SK-N-SH (cell line): ENCODE data around the gene GABARAPL2. TPM values are rescaled to one million over a fixed set of nuclear protein-coding genes. Genes with fewer than 3 reads are reported as not detected.

Experiments
- CTCF ChIA-PET: fragments of 300-600, 350-600 bp; formaldehyde crosslinking; extraction: SDS; loops from one replicate; lab custom pipeline; 2021; lab: Yijun Ruan, JAX
- POLR2A ChIA-PET: fragments of 350-600 bp; sonication (Branson Sonifier 250); formaldehyde crosslinking; extraction: SDS; loops from one replicate; lab custom pipeline; 2020; ENCODE audit warnings: antibody characterized with exemption, inconsistent platforms; lab: Yijun Ruan, JAX
- DNase-seq: peaks from one replicate; pipeline ENCODE4 v3.0.0; 2012
- H2AFZ ChIP-seq: fragments of 200-600 bp; sonication (generic); 2 replicates; pipeline ENCODE4 v1.8.1; 2016; ENCODE audit warnings: antibody characterized with exemption, mild to moderate bottlenecking, low read depth
- H3F3A ChIP-seq: fragments of 200-600 bp; sonication (generic); replicated peaks from 2 replicates; pipeline ENCODE3; 2016; ENCODE audit warnings: antibody characterized with exemption, mild to moderate bottlenecking; ENCODE audit not compliant: insufficient read depth
- H3K27ac ChIP-seq, 2 experiments: fragments of 200-500 bp in 1 of 2; fragments of 200-600 bp in 1 of 2; sonication (Bioruptor generic) in 1 of 2; sonication (generic), shearing (Covaris generic) in 1 of 2; 2 replicates each; pipeline versions ENCODE4 v1.5.1 to v1.6.1; 2014 to 2016; ENCODE audit warnings: low read depth in 2 of 2, inconsistent platforms in 1 of 2, low read length in 1 of 2, mild to moderate bottlenecking in 1 of 2, mixed read lengths in 1 of 2
- H3K27me3 ChIP-seq: fragments of 200-600 bp; sonication (generic), shearing (Covaris generic); 2 replicates; pipeline ENCODE4 v1.6.1; 2016; ENCODE audit warnings: mixed run types; ENCODE audit not compliant: insufficient read depth
- H3K36me3 ChIP-seq, 2 experiments: fragments of 200-500 bp in 1 of 2; fragments of 200-600 bp in 1 of 2; sonication (Bioruptor generic) in 1 of 2; sonication (generic) in 1 of 2; replicated peaks in 1 of 2; 2 replicates each; pipeline versions ENCODE3 to v1.5.1; 2014 to 2016; ENCODE audit warnings: low read length in 1 of 2, mild to moderate bottlenecking in 1 of 2; ENCODE audit not compliant: insufficient read depth in 2 of 2, control insufficient read depth in 1 of 2
- H3K4me1 ChIP-seq, 2 experiments: fragments of 200-500 bp in 1 of 2; fragments of 200-600 bp in 1 of 2; sonication (Bioruptor generic) in 1 of 2; sonication (generic), shearing (Covaris generic) in 1 of 2; 2 replicates each; pipeline versions ENCODE4 v1.5.1 to v1.6.1; 2014 to 2016; ENCODE audit warnings: low read depth in 1 of 2, low read length in 1 of 2, mixed run types in 1 of 2; ENCODE audit not compliant: insufficient read depth in 2 of 2, control insufficient read depth in 1 of 2
- H3K4me2 ChIP-seq: fragments of 200-600 bp; sonication (generic), shearing (Covaris generic); 2 replicates; pipeline ENCODE4 v1.6.1; 2017; ENCODE audit warnings: mixed run types
- H3K4me3 ChIP-seq, 2 experiments: fragments of 200-500 bp in 1 of 2; fragments of 200-600 bp in 1 of 2; sonication (Bioruptor generic) in 1 of 2; sonication (generic), shearing (Covaris generic) in 1 of 2; 2 replicates each; pipeline versions ENCODE4 v1.5.1 to v1.8.1; 2014 to 2016; ENCODE audit warnings: low read depth in 2 of 2, inconsistent platforms in 1 of 2, low read length in 1 of 2, mild to moderate bottlenecking in 1 of 2, mixed read lengths in 1 of 2, moderate library complexity in 1 of 2
- H3K79me2 ChIP-seq: fragments of 200-600 bp; sonication (generic); 2 replicates; pipeline ENCODE4 v1.8.1; 2017; ENCODE audit warnings: mild to moderate bottlenecking; ENCODE audit not compliant: insufficient read depth
- H3K9ac ChIP-seq: fragments of 200-600 bp; sonication (generic); 2 replicates; pipeline ENCODE4 v1.6.1; 2017; ENCODE audit warnings: mixed run types
- H3K9me2 ChIP-seq: fragments of 200-600 bp; sonication (generic); 2 replicates; pipeline ENCODE4 v1.6.1; 2017; ENCODE audit warnings: mixed run types
- H3K9me3 ChIP-seq: fragments of 200-600 bp; sonication (generic); 2 replicates; pipeline ENCODE4 v1.6.1; 2017; ENCODE audit warnings: mixed run types, mild to moderate bottlenecking, moderate library complexity
- H4K20me1 ChIP-seq: fragments of 200-600 bp; sonication (generic); 2 replicates; pipeline ENCODE4 v1.6.1; 2017; ENCODE audit warnings: mild to moderate bottlenecking, mixed run types; ENCODE audit not compliant: insufficient read depth
- CHD2 ChIP-seq: fragments of 150-350 bp; IDR thresholded peaks from 2 replicates; pipeline ENCODE4 v1.6.1; 2018; ENCODE audit warnings: low read length; ENCODE audit not compliant: partially characterized antibody
- ELF1 ChIP-seq: IDR thresholded peaks from 2 replicates; pipeline ENCODE4 v1.4.0; 2012
- EP300 ChIP-seq, 2 experiments: IDR thresholded peaks; 2 replicates each; pipeline versions ENCODE4 v1.4.0 to v1.6.1; 2012; ENCODE audit warnings: borderline replicate concordance in 1 of 2, low read depth in 1 of 2, low read length in 1 of 2
- EZH2phosphoT487 ChIP-seq: fragments of 200-600 bp; sonication (generic); IDR thresholded peaks from 2 replicates; pipeline ENCODE4 v1.6.1; 2017; ENCODE audit warnings: low read depth, mixed run types, mild to moderate bottlenecking, antibody characterized with exemption, moderate library complexity, borderline replicate concordance
- FOXJ3 ChIP-seq: sonication (generic); formaldehyde crosslinking; IDR thresholded peaks from 2 replicates; pipeline ENCODE4 v1.5.1; 2020; ENCODE audit warnings: mild to moderate bottlenecking, missing genetic modification reagents
- FOXM1 ChIP-seq: IDR thresholded peaks from 2 replicates; pipeline ENCODE4 v1.4.0; 2012; ENCODE audit warnings: low read depth, mild to moderate bottlenecking
- JUND ChIP-seq: IDR thresholded peaks from 2 replicates; pipeline ENCODE4 v1.4.0; 2012
- RFX5 ChIP-seq: IDR thresholded peaks from 2 replicates; pipeline ENCODE4 v1.6.1; 2012; ENCODE audit warnings: mild to moderate bottlenecking, improper control_type of control experiment, low read length
- RXRA ChIP-seq: IDR thresholded peaks from 2 replicates; pipeline ENCODE4 v1.4.0; 2012; ENCODE audit warnings: low read depth, mild to moderate bottlenecking, borderline replicate concordance
- SIN3A ChIP-seq: IDR thresholded peaks from 2 replicates; pipeline ENCODE4 v1.6.1; 2012; ENCODE audit warnings: low read depth, mild to moderate bottlenecking, low read length, moderate library complexity, borderline replicate concordance
- TCF12 ChIP-seq: IDR thresholded peaks from 2 replicates; pipeline ENCODE4 v1.4.0; 2012
- WGBS: methylation state at CpG from one replicate; pipeline ENCODE4 v1.1.6; 2017; ENCODE audit warnings: low lambda C conversion rate; 5-methylcytosine and 5-hydroxymethylcytosine counted together
- polyA plus RNA-seq, 3 experiments: library from polyadenylated mRNA; depleted of rRNA; stranded (reverse); fragments of >200 nt; gene quantifications; 2 replicates each; pipeline ENCODE4 v1.2.3, GENCODE V29; 2012
- TF ChIP-seq, protein P1 (sequence below): fragments of 150-350 bp; IDR thresholded peaks from 2 replicates; pipeline ENCODE4 v1.6.1; 2016; ENCODE audit warnings: mild to moderate bottlenecking, low read depth, low read length
- TF ChIP-seq, protein P2 (sequence below): IDR thresholded peaks from 2 replicates; pipeline ENCODE4 v1.4.0; 2012; ENCODE audit warnings: low read depth
- TF ChIP-seq, protein P3 (sequence below): fragments of 150-350 bp; IDR thresholded peaks from 2 replicates; pipeline ENCODE4 v1.6.1; 2017; ENCODE audit warnings: antibody characterized with exemption, low read length, low read depth, borderline replicate concordance

Gene GABARAPL2
- polyA plus RNA-seq, 1 of the 3 experiments (the other 2 are of a cell fraction): 135 TPM

DNA sequence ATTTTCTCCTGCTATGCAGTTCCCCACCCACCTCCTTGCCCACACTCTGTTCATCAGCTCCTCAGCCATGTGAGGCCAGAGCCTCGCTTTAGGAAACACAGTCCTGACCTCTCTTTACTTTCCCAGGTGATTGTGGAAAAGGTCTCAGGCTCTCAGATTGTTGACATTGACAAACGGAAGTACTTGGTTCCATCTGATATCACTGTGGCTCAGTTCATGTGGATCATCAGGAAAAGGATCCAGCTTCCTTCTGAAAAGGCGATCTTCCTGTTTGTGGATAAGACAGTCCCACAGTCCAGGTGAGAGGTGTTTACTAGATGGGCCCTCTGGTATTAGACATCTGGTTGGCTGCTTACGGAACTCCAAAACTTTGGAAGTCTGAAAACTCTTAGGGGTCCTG, 1.7 kb downstream of the GABARAPL2 start:
- Histone ChIP-seq H3K27me3 (no peaks in the 10 kb centered on the region; the same call in 1 of the 2 replicates), H3K4me3 (peak overlapping the region in 1 of 2 experiments; percentile 80; a peak in 1 of 4 replicates), H3F3A (peaks cover 10% of the 10 kb centered on the region), H3K9me2 (no peaks in the 10 kb centered on the region), H4K20me1 (peaks cover 13% of the 10 kb centered on the region), H3K4me1 (peaks cover 14 to 18% of the 10 kb centered on the region in 2 experiments; a peak in 3 of 4 replicates), H2AFZ (no peak overlapping the region), H3K4me2 (peak overlapping the region; percentile 99), H3K9me3 (no peaks in the 10 kb centered on the region), H3K9ac (no peak overlapping the region), H3K36me3 (peaks cover 34 to 47% of the 10 kb centered on the region in 2 experiments), H3K27ac (no peak overlapping the region), H3K79me2 (peaks cover 43% of the 10 kb centered on the region)
- POLR2A ChIA-PET: no interaction called here
- WGBS: 88% methylated on average over 4 of the region's 4 CpGs
- CTCF ChIA-PET: interaction anchor here (0.8 to 1.2 kb wide), 2 partner anchors 50 to 123 kb away, joined by 4 read pairs; no protein-coding TSS in a partner anchor
- DNase-seq: no peak
- TF ChIP-seq SIN3A: no peak

DNA sequence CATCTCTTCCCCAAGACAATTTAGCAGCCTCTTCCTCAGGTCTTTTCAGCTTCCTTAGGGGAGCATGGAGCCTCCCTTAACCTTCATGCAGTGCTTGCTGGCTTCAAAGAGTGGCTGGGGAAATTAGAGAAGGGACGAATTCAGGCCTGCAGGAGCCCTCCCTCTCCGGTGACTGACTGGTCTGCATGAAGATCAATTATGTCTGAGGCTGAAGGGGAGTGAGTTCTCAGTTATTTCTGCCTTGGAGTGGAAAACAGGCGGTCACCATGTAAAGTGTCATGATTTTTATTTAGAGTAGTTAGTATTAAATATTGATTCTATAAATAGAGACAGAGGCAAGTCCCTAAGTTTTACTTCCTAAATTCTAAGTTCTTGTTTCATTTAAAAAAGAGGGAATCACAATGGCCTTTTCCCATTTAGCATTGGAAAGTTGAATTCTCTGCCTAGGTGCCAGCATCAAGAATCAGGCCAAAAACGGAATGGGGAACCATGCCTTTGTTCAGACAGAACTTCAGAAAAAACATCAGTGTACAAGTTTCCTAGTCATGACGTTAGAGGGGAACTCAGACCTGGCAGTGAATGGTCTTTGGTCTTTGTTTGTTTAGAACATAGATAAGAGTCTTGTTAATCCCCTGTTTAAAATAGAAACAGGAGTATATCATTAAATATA, 4.4 kb downstream of the GABARAPL2 start:
- Histone ChIP-seq H3K4me2 (no peak overlapping the region), H3K79me2 (peaks cover 48% of the 10 kb centered on the region), H3K27me3 (no peaks in the 10 kb centered on the region), H3K9me3 (no peaks in the 10 kb centered on the region), H2AFZ (no peak overlapping the region), H3K9ac (no peak overlapping the region), H3K27ac (no peak overlapping the region), H4K20me1 (peaks cover 13% of the 10 kb centered on the region), H3K9me2 (no peaks in the 10 kb centered on the region), H3K4me3 (no peak overlapping the region), H3K4me1 (peaks cover 0 to 14% of the 10 kb centered on the region in 2 experiments; a peak in 3 of 4 replicates), H3F3A (no peaks in the 10 kb centered on the region), H3K36me3 (peaks cover 34 to 65% of the 10 kb centered on the region in 2 experiments)
- POLR2A ChIA-PET: interaction anchor here (0.6 kb wide), 1 partner anchor 53 kb away, joined by 3 read pairs; no protein-coding TSS in a partner anchor
- no peak for DNase-seq
- CTCF ChIA-PET: interaction anchor here (0.7 to 1.2 kb wide), 2 partner anchors 11 to 371 kb away, joined by 3 to 4 read pairs; no protein-coding TSS in a partner anchor
- WGBS: 85% methylated on average over 5 of the region's 5 CpGs
- TF ChIP-seq RFX5 (no peak), JUND (no peak), TCF12 (no peak), FOXJ3 (CRISPR knock-in tag) (no peak), EZH2phosphoT487 (no peak), EP300 (IDR thresholded peaks at IDR 0.05; ENCODE audit: borderline replicate concordance in 1 of 2, low read depth in 1 of 2, low read length in 1 of 2) (no peak), FOXM1 (no peak), RXRA (no peak), CHD2 (no peak), ELF1 (no peak)
- TF ChIP-seq, protein P1, sequence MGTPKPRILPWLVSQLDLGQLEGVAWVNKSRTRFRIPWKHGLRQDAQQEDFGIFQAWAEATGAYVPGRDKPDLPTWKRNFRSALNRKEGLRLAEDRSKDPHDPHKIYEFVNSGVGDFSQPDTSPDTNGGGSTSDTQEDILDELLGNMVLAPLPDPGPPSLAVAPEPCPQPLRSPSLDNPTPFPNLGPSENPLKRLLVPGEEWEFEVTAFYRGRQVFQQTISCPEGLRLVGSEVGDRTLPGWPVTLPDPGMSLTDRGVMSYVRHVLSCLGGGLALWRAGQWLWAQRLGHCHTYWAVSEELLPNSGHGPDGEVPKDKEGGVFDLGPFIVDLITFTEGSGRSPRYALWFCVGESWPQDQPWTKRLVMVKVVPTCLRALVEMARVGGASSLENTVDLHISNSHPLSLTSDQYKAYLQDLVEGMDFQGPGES: no peak
- TF ChIP-seq, protein P2, sequence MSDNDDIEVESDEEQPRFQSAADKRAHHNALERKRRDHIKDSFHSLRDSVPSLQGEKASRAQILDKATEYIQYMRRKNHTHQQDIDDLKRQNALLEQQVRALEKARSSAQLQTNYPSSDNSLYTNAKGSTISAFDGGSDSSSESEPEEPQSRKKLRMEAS: no peak
- TF ChIP-seq, protein P3, sequence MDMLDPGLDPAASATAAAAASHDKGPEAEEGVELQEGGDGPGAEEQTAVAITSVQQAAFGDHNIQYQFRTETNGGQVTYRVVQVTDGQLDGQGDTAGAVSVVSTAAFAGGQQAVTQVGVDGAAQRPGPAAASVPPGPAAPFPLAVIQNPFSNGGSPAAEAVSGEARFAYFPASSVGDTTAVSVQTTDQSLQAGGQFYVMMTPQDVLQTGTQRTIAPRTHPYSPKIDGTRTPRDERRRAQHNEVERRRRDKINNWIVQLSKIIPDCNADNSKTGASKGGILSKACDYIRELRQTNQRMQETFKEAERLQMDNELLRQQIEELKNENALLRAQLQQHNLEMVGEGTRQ: no peak
